CD4-positive, alpha-beta T cell treated with Interleukin-4 for 1 hour (primary cell): Measurements from ENCODE around the gene OR52M1.

Experiments
- DNase-seq, 2 donors: peaks; one replicate each; pipeline ENCODE4 v3.0.0-alpha.2; 2020 to 2022

OR52M1 gene

DNA sequence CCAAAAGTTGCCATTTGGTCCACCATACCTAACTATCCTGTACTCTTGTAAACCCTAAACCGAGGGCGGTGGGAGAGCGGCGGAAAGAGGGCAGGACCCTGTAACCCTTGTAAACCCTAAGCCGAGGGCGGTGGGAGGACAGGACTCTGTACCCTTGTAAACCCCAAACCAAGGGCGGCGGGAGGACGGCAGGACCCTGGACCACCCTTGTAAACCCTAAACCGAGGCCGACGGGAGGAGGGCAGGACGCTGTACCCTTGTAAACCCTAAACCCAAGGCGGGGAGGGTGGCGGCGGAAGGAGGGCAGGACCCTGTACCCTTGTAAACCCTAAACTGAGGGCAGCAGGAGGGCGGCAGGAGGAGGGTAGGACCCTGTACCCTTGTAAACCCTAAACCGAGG is 24.1 kb downstream of the OR52M1 start:
- DNase-seq, result no peak

DNA sequence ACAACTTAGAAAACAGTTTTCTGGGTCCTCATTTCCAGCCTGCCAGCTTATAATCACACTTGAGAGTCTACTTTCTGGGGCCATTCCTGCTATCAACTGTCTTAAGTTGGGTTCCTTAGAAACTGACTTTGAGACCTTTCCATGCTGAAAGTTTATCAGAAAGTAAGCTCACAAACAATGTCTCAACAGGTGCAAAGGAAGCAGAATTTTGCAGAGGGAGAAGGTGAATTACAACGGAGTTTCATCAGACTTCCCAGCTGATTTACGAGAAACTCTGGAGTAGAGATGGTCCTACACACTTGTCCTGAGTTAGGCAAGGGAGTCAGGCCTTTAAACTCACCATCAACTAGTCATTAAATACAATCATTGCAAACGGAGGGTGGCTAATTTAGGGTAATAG is 31.9 kb downstream of the OR52M1 start:
- no peak for DNase-seq

DNA sequence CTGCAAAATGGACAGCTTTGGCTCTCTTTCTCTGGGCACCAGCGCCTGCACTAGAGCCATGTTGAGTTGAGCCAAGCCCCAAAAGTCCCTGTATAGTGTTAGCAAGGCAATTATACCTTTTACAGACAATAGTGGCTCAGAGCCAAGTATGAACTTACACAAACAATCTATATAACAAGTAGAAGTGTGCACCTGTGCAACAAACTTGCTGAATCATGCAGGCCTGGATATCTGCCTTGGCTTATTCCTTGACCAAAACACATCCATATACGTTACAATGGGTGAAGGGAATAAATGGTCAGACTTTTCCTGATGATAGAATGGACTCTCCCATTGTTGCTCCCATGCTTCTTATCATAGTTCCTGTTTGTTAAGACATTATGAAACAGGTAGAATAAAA is 32.8 kb downstream of the OR52M1 start:
- no peak for DNase-seq

DNA sequence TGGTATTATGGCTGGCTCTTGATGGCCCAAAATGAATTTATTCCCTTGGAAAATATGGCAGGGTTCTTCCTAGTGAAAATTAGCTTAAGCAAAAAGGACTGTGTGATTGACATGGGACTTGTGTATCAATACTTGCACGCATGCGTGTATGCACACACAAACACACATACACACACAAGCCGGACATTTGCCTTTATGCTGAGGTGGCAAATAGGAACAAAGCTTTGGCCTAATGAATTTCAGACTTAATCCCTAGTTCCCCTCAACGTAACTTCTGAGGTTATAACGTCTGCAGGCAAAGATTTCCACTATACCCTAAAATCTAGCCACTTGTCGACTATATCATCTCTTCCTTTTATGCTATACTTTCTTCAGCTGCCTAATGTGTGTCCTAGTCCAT is 33.6 kb downstream of the OR52M1 start:
- DNase-seq, result no peak

DNA sequence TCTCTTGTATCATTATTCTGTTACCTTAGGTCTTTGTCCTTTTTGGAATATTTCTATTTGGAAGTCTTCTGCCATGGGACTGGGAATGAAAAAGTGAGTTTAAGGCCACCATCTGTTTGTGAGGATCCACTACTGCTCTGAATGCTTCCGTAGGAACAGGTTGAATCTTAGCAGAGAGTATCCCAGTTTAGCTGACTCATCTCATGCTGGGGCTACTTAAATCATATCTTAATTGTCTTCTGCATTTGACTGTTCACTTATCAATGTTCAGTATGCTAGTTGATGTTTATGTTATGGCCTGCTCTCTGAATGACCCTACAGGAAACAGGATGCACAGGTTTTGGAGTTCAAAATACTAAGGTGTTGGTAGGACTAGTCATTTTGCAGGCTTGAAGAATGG is 35.1 kb downstream of the OR52M1 start:
- no peak for DNase-seq

DNA sequence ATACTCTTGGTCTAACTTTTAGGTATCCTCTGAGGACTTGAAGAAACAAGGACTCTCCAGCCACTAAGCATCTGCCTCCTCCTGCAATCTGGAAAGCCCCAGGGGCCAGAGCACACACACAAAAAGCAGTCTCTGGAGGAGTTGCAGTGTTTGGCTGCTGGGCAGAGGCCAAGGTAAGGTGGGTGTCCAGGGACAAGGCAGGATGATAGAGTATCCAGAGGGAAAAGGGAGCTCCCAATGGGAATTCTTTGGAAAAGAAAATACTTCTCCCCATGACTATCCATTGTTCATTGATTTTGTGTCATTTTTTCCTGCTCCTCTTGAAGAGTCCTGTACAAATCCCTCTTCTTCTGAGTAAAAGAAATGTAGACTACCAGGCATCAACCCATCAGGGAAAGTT is 36.5 kb downstream of the OR52M1 start, which contains the start of gene OR52I2:
OR52I2 (plus strand) TSS at position 301 of the 400 bp plus-strand sequence.
- no peak for DNase-seq

DNA sequence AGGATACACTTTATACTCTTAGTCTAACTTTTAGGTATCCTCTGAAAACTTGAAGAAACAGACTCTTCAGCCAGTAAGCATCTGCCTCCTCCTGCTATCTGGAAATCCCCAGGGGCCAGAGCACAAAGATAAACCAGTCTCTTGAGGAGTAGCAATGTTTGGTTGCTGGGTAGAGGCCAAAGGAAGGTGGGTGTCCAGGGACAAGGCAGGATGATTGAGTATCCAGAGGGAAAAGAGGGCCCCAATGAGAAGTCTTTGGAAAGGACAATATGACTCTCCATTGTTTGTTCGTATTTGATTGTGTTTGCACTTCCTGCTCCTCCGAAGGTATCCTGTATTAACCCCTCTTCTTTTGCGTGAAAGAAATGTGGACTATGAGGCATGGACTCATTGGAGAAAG is 44.0 kb downstream of the OR52M1 start:
- DNase-seq, result no peak

DNA sequence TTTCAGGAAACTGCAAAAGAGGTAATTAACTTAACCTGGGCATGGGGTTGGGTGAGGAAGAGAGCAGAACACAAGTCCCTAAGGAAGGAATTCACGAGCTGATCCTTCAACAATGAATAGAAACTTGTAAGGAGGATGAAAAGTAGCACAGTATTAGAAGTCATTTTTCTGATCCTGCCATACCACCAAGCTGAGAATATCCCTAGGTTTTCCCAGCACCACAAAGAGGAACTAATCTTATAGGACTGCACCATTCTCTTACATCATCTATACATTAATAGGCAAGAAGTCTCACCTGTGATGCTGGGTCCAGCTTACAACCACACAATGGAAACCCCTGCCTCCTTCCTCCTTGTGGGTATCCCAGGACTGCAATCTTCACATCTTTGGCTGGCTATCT is 48.7 kb downstream of the OR52M1 start, which contains the start of gene OR52I1:
OR52I1 (plus strand) TSS at position 301 of the 400 bp plus-strand sequence; CDS start at position 301, 0 bp downstream.
- no peak for DNase-seq
